Upper lobe of left lung (tissue), 6 donors: ENCODE results near the gene DLK1. TPM values are rescaled to one million over a fixed set of nuclear protein-coding genes. Genes with fewer than 3 reads are reported as not detected.

ENCODE experiments used
- ATAC-seq, 2 donors: fragments of 200-7000 bp; cut with Tn5 transposase; one replicate each; pipeline ENCODE4 v1.9.1; 2022; ENCODE audit warnings: mild to moderate bottlenecking in 2 of 2, moderate library complexity in 2 of 2; ENCODE audit not compliant: low FRiP score in 2 of 2
- DNase-seq, 2 donors: peaks; one replicate each; pipeline ENCODE4 v3.0.0-alpha.2; 2019 to 2020
- H3K27ac ChIP-seq, 4 donors: fragments of 200-600 bp; sonication (generic); one replicate each; pipeline ENCODE4 v1.5.1; 2016 to 2019
- H3K27me3 ChIP-seq, 4 donors: fragments of 200-600 bp; sonication (generic); one replicate each; pipeline ENCODE4 v1.5.1; 2017 to 2019
- H3K36me3 ChIP-seq, 4 donors: fragments of 200-600 bp; sonication (generic); one replicate each; pipeline ENCODE4 v1.5.1; 2016 to 2019
- H3K4me1 ChIP-seq, 4 donors: fragments of 200-600 bp; sonication (generic); one replicate each; pipeline ENCODE4 v1.5.1; 2018 to 2019
- H3K4me3 ChIP-seq, 4 donors: fragments of 200-600 bp; sonication (generic); one replicate each; pipeline ENCODE4 v1.5.1; 2017 to 2019; ENCODE audit warnings: mild to moderate bottlenecking in 2 of 4, moderate library complexity in 1 of 4
- H3K9me3 ChIP-seq, 4 donors: fragments of 200-600 bp; sonication (generic); one replicate each; pipeline ENCODE4 v1.5.1; 2018 to 2019
- CTCF ChIP-seq, 6 experiments: fragments of 450-650 bp in 4 of 6; fragments of 200-600 bp in 2 of 6; sonication (generic) in 2 of 6; IDR thresholded peaks; one replicate each; pipeline ENCODE4 v1.5.1; 2016 to 2019; ENCODE audit warnings: antibody characterized with exemption in 6 of 6
- EP300 ChIP-seq, 4 donors: sonication (generic); formaldehyde crosslinking; IDR thresholded peaks; one replicate each; pipeline ENCODE4 v1.5.1; 2017; ENCODE audit warnings: antibody characterized with exemption in 4 of 4, control low read depth in 2 of 4
- POLR2A ChIP-seq, 4 donors: fragments of 450-650 bp; IDR thresholded peaks; one replicate each; pipeline ENCODE4 v1.5.1; 2016 to 2017; ENCODE audit warnings: antibody characterized with exemption in 4 of 4, mild to moderate bottlenecking in 2 of 4
- POLR2AphosphoS5 ChIP-seq, 2 donors: sonication (generic); formaldehyde crosslinking; IDR thresholded peaks; one replicate each; pipeline ENCODE4 v1.5.1; 2017; ENCODE audit warnings: antibody characterized with exemption in 2 of 2
- WGBS, 2 donors: methylation state at CpG; one replicate each; pipeline ENCODE4 v1.1.5; 2017 to 2018; 5-methylcytosine and 5-hydroxymethylcytosine counted together
- total RNA-seq, 6 donors: library from RNA; depleted of rRNA in 4 of 6; stranded (reverse); fragments of >200 nt in 4 of 6; gene quantifications; one replicate each; pipeline versions ENCODE4 v1.1.0 to v1.2.1, GENCODE V29; 2016 to 2021
- donor health status: DM: no; HTN: no; CAD: no; lungs with moderate emphysema.
- donor health status: DM: no; HTN: yes; CAD: no; lungs with severe emphysema.

Gene DLK1
- total RNA-seq, 6 donors from 2014 or later, result 1.7 to 1.8 TPM; not detected in 4

GRCh38 chr14:100734031-100734990, 7.6 kb downstream of the DLK1 start:
- no peaks in the 10 kb centered on the region for H3K4me1 ChIP-seq
- H3K27ac ChIP-seq, result no peak overlapping the region
- no peaks in the 10 kb centered on the region for H3K9me3 ChIP-seq
- no peaks in the 10 kb centered on the region for H3K36me3 ChIP-seq
- DNase-seq (peak in 1 of 2 donors; percentile 79), ATAC-seq (no peak)
- H3K27me3 ChIP-seq, result peaks cover 0 to 1% (median 0%) of the 10 kb centered on the region in 4 donors
- H3K4me3 ChIP-seq, result no peak overlapping the region
- WGBS, 2 donors, result 85 to 94% methylated on average over 26 to 45 of the region's 52 CpGs
- TF ChIP-seq POLR2A (IDR thresholded peaks at IDR 0.05), result no peak

GRCh38 chr14:100735271-100735670, 8.6 kb downstream of the DLK1 start:
- DNase-seq, result no peak
- H3K27me3 ChIP-seq, result no peaks in the 10 kb centered on the region

GRCh38 chr14:100736269-100737180, 9.8 kb downstream of the DLK1 start:
- no peak overlapping the region for H3K27ac ChIP-seq
- no peak overlapping the region for H3K4me3 ChIP-seq
- peaks cover 0 to 3% (median 0%) of the 10 kb centered on the region in 4 donors for H3K9me3 ChIP-seq
- H3K36me3 ChIP-seq, result no peaks in the 10 kb centered on the region
- 65% methylated on average over 18 to 19 of the region's 22 CpGs for WGBS, 2 donors
- no peaks in the 10 kb centered on the region for H3K27me3 ChIP-seq
- H3K4me1 ChIP-seq, result no peaks in the 10 kb centered on the region
- no peak for TF ChIP-seq POLR2A (IDR thresholded peaks at IDR 0.05)
- TF ChIP-seq EP300 (IDR thresholded peaks at IDR 0.05), result no peak
- no peak for TF ChIP-seq POLR2AphosphoS5 (IDR thresholded peaks at IDR 0.05)
- no peak for TF ChIP-seq CTCF (IDR thresholded peaks at IDR 0.05)
- DNase-seq (peak in 1 of 2 donors; percentile 12), ATAC-seq (no peak)

More at GRCh38 chr14:100735271-100735670, 8.6 kb downstream of the DLK1 start:
- H3K4me3 ChIP-seq, result no peak overlapping the region
- H3K27ac ChIP-seq, result no peak overlapping the region
- H3K9me3 ChIP-seq, result no peaks in the 10 kb centered on the region
- no peaks in the 10 kb centered on the region for H3K4me1 ChIP-seq
- WGBS, 2 donors, result 90 to 93% methylated on average over 17 of the region's 17 CpGs
- no peaks in the 10 kb centered on the region for H3K36me3 ChIP-seq
- TF ChIP-seq POLR2A (IDR thresholded peaks at IDR 0.05) (no peak), EP300 (IDR thresholded peaks at IDR 0.05) (no peak), CTCF (IDR thresholded peaks at IDR 0.05) (no peak), POLR2AphosphoS5 (IDR thresholded peaks at IDR 0.05) (no peak)
- ATAC-seq, result no peak

GRCh38 chr14:100737526-100737925, 10.8 kb downstream of the DLK1 start:
- H3K27ac ChIP-seq, result no peak overlapping the region
- H3K36me3 ChIP-seq, result no peaks in the 10 kb centered on the region
- H3K4me1 ChIP-seq, result no peaks in the 10 kb centered on the region
- TF ChIP-seq CTCF (IDR thresholded peaks at IDR 0.05) (no peak), POLR2A (IDR thresholded peaks at IDR 0.05) (no peak), POLR2AphosphoS5 (IDR thresholded peaks at IDR 0.05) (no peak), EP300 (IDR thresholded peaks at IDR 0.05) (no peak)
- ATAC-seq, result no peak
- H3K9me3 ChIP-seq, result peaks cover 0 to 4% (median 0%) of the 10 kb centered on the region in 4 donors
- peak in 1 of 2 donors; percentile 4 for DNase-seq
- WGBS, 2 donors, result 87 to 91% methylated on average over 17 of the region's 17 CpGs
- no peaks in the 10 kb centered on the region for H3K27me3 ChIP-seq
- H3K4me3 ChIP-seq, result no peak overlapping the region

GRCh38 chr14:100738269-100738691, 11.6 kb downstream of the DLK1 start:
- peak in 1 of 2 donors; percentile 18 for DNase-seq
- no peaks in the 10 kb centered on the region for H3K4me1 ChIP-seq
- ATAC-seq, result peak in 1 of 2 donors; percentile 2
- H3K27ac ChIP-seq, result no peak overlapping the region
- WGBS, 2 donors, result 71 to 92% methylated on average over 1 to 6 of the region's 6 CpGs
- no peak for TF ChIP-seq EP300 (IDR thresholded peaks at IDR 0.05)
- TF ChIP-seq CTCF (IDR thresholded peaks at IDR 0.05), result no peak
- no peak for TF ChIP-seq POLR2A (IDR thresholded peaks at IDR 0.05)
- no peak for TF ChIP-seq POLR2AphosphoS5 (IDR thresholded peaks at IDR 0.05)
- no peaks in the 10 kb centered on the region for H3K27me3 ChIP-seq
- H3K4me3 ChIP-seq, result no peak overlapping the region
- peaks cover 0 to 4% (median 0%) of the 10 kb centered on the region in 4 donors for H3K9me3 ChIP-seq
- H3K36me3 ChIP-seq, result no peaks in the 10 kb centered on the region
